ENCODE data around the gene DNAJB9. TPM values are rescaled to one million over a fixed set of nuclear protein-coding genes. Genes with fewer than 3 reads are reported as not detected.

The DNAJB9 gene
- total RNA-seq, 4 donors from 2014 or later, result 14.3 to 58.0 (median 31.5) TPM

GRCh38 chr7:108613147-108613948, 43.7 kb downstream of the DNAJB9 start:
- TF ChIP-seq CTCF (IDR thresholded peaks at IDR 0.05; ENCODE audit: low read depth), result no peak

- no peak for TF ChIP-seq CTCF (IDR thresholded peaks at IDR 0.05; ENCODE audit: low read depth)
Measured at GRCh38 chr7:108613949-108614381, 44.3 kb downstream of the DNAJB9 start.

- no peak for TF ChIP-seq CTCF (IDR thresholded peaks at IDR 0.05; ENCODE audit: low read depth)
Measured at GRCh38 chr7:108614896-108615295, 45.2 kb downstream of the DNAJB9 start.

- TF ChIP-seq CTCF (IDR thresholded peaks at IDR 0.05; ENCODE audit: low read depth), result no peak
Measured at GRCh38 chr7:108618056-108618455, 48.4 kb downstream of the DNAJB9 start.

GRCh38 chr7:108623220-108623619, 53.5 kb downstream of the DNAJB9 start:
- TF ChIP-seq CTCF (IDR thresholded peaks at IDR 0.05; ENCODE audit: low read depth), result no peak

Other genes with a start within 250 kb of the DNAJB9 start
- gene NRCAM, start 113.4 kb upstream of the DNAJB9 start, total RNA-seq, result 10 to 100 TPM; 21.1 to 74.4 (median 49.3) TPM
- gene PNPLA8, start 43.7 kb upstream of the DNAJB9 start, total RNA-seq, result 10 to 100 TPM; 43.2 to 83.6 (median 51.7) TPM
- gene THAP5, start 168 bp upstream of the DNAJB9 start, total RNA-seq, result 10 to 100 TPM; 17.3 to 29.3 (median 21.3) TPM